Raji (cell line): ENCODE measurements around the gene CCND1.

Experiments
- POLR2A ChIP-seq: IDR thresholded peaks from 2 replicates; pipeline ENCODE4 v1.6.1; 2011; ENCODE audit warnings: low read depth, low read length, control low read depth; ENCODE audit not compliant: insufficient read depth

Gene CCND1

GRCh38 chr11:69698362-69698761 is 57.4 kb downstream of the CCND1 start:
- no peak for TF ChIP-seq POLR2A

GRCh38 chr11:69699213-69699612 is 58.3 kb downstream of the CCND1 start:
- TF ChIP-seq POLR2A, result no peak

- no peak for TF ChIP-seq POLR2A
Measured at GRCh38 chr11:69700278-69701140, 59.6 kb downstream of the CCND1 start.

GRCh38 chr11:69702239-69702691 is 61.3 kb downstream of the CCND1 start:
- TF ChIP-seq POLR2A, result no peak

- no peak for TF ChIP-seq POLR2A
Measured at GRCh38 chr11:69702769-69703452, 62.0 kb downstream of the CCND1 start.

- TF ChIP-seq POLR2A, result no peak
Measured at GRCh38 chr11:69703453-69703767, 62.5 kb downstream of the CCND1 start.
